SK-N-SH (cell line): ENCODE data around the gene STX16. TPM values are rescaled to one million over a fixed set of nuclear protein-coding genes. Genes with fewer than 3 reads are reported as not detected.

Experiments used
- CTCF ChIA-PET: fragments of 300-600, 350-600 bp; formaldehyde crosslinking; extraction: SDS; loops from one replicate; lab custom pipeline; 2021; lab: Yijun Ruan, JAX
- POLR2A ChIA-PET: fragments of 350-600 bp; sonication (Branson Sonifier 250); formaldehyde crosslinking; extraction: SDS; loops from one replicate; lab custom pipeline; 2020; ENCODE audit warnings: antibody characterized with exemption, inconsistent platforms; lab: Yijun Ruan, JAX
- DNase-seq: peaks from one replicate; pipeline ENCODE4 v3.0.0; 2012
- H2AFZ ChIP-seq: fragments of 200-600 bp; sonication (generic); 2 replicates; pipeline ENCODE4 v1.8.1; 2016; ENCODE audit warnings: antibody characterized with exemption, mild to moderate bottlenecking, low read depth
- H3F3A ChIP-seq: fragments of 200-600 bp; sonication (generic); replicated peaks from 2 replicates; pipeline ENCODE3; 2016; ENCODE audit warnings: antibody characterized with exemption, mild to moderate bottlenecking; ENCODE audit not compliant: insufficient read depth
- H3K27ac ChIP-seq, 2 experiments: fragments of 200-500 bp in 1 of 2; fragments of 200-600 bp in 1 of 2; sonication (Bioruptor generic) in 1 of 2; sonication (generic), shearing (Covaris generic) in 1 of 2; 2 replicates each; pipeline versions ENCODE4 v1.5.1 to v1.6.1; 2014 to 2016; ENCODE audit warnings: low read depth in 2 of 2, inconsistent platforms in 1 of 2, low read length in 1 of 2, mild to moderate bottlenecking in 1 of 2, mixed read lengths in 1 of 2
- H3K27me3 ChIP-seq: fragments of 200-600 bp; sonication (generic), shearing (Covaris generic); 2 replicates; pipeline ENCODE4 v1.6.1; 2016; ENCODE audit warnings: mixed run types; ENCODE audit not compliant: insufficient read depth
- H3K36me3 ChIP-seq, 2 experiments: fragments of 200-500 bp in 1 of 2; fragments of 200-600 bp in 1 of 2; sonication (Bioruptor generic) in 1 of 2; sonication (generic) in 1 of 2; replicated peaks in 1 of 2; 2 replicates each; pipeline versions ENCODE3 to v1.5.1; 2014 to 2016; ENCODE audit warnings: low read length in 1 of 2, mild to moderate bottlenecking in 1 of 2; ENCODE audit not compliant: insufficient read depth in 2 of 2, control insufficient read depth in 1 of 2
- H3K4me1 ChIP-seq, 2 experiments: fragments of 200-500 bp in 1 of 2; fragments of 200-600 bp in 1 of 2; sonication (Bioruptor generic) in 1 of 2; sonication (generic), shearing (Covaris generic) in 1 of 2; 2 replicates each; pipeline versions ENCODE4 v1.5.1 to v1.6.1; 2014 to 2016; ENCODE audit warnings: low read depth in 1 of 2, low read length in 1 of 2, mixed run types in 1 of 2; ENCODE audit not compliant: insufficient read depth in 2 of 2, control insufficient read depth in 1 of 2
- H3K4me2 ChIP-seq: fragments of 200-600 bp; sonication (generic), shearing (Covaris generic); 2 replicates; pipeline ENCODE4 v1.6.1; 2017; ENCODE audit warnings: mixed run types
- H3K4me3 ChIP-seq, 2 experiments: fragments of 200-500 bp in 1 of 2; fragments of 200-600 bp in 1 of 2; sonication (Bioruptor generic) in 1 of 2; sonication (generic), shearing (Covaris generic) in 1 of 2; 2 replicates each; pipeline versions ENCODE4 v1.5.1 to v1.8.1; 2014 to 2016; ENCODE audit warnings: low read depth in 2 of 2, inconsistent platforms in 1 of 2, low read length in 1 of 2, mild to moderate bottlenecking in 1 of 2, mixed read lengths in 1 of 2, moderate library complexity in 1 of 2
- H3K79me2 ChIP-seq: fragments of 200-600 bp; sonication (generic); 2 replicates; pipeline ENCODE4 v1.8.1; 2017; ENCODE audit warnings: mild to moderate bottlenecking; ENCODE audit not compliant: insufficient read depth
- H3K9ac ChIP-seq: fragments of 200-600 bp; sonication (generic); 2 replicates; pipeline ENCODE4 v1.6.1; 2017; ENCODE audit warnings: mixed run types
- H3K9me2 ChIP-seq: fragments of 200-600 bp; sonication (generic); 2 replicates; pipeline ENCODE4 v1.6.1; 2017; ENCODE audit warnings: mixed run types
- H3K9me3 ChIP-seq: fragments of 200-600 bp; sonication (generic); 2 replicates; pipeline ENCODE4 v1.6.1; 2017; ENCODE audit warnings: mixed run types, mild to moderate bottlenecking, moderate library complexity
- H4K20me1 ChIP-seq: fragments of 200-600 bp; sonication (generic); 2 replicates; pipeline ENCODE4 v1.6.1; 2017; ENCODE audit warnings: mild to moderate bottlenecking, mixed run types; ENCODE audit not compliant: insufficient read depth
- ELF1 ChIP-seq: IDR thresholded peaks from 2 replicates; pipeline ENCODE4 v1.4.0; 2012
- FOXM1 ChIP-seq: IDR thresholded peaks from 2 replicates; pipeline ENCODE4 v1.4.0; 2012; ENCODE audit warnings: low read depth, mild to moderate bottlenecking
- REST ChIP-seq: IDR thresholded peaks from 2 replicates; pipeline ENCODE4 v1.6.1; 2012; ENCODE audit warnings: mild to moderate bottlenecking, low read depth, low read length, moderate library complexity
- SIN3A ChIP-seq: IDR thresholded peaks from 2 replicates; pipeline ENCODE4 v1.6.1; 2012; ENCODE audit warnings: low read depth, mild to moderate bottlenecking, low read length, moderate library complexity, borderline replicate concordance
- SMC3 ChIP-seq: IDR thresholded peaks from 2 replicates; pipeline ENCODE4 v1.6.1; 2012; ENCODE audit warnings: low read depth, low read length, improper control_type of control experiment
- TAF1 ChIP-seq: IDR thresholded peaks from 2 replicates; pipeline ENCODE4 v1.6.1; 2012; ENCODE audit warnings: low read depth, mild to moderate bottlenecking, low read length, moderate library complexity, borderline replicate concordance
- YY1 ChIP-seq: IDR thresholded peaks from 2 replicates; pipeline ENCODE4 v1.4.0; 2012; ENCODE audit warnings: low read depth, mild to moderate bottlenecking
- WGBS: methylation state at CpG from one replicate; pipeline ENCODE4 v1.1.6; 2017; ENCODE audit warnings: low lambda C conversion rate; 5-methylcytosine and 5-hydroxymethylcytosine counted together
- polyA plus RNA-seq, 3 experiments: library from polyadenylated mRNA; depleted of rRNA; stranded (reverse); fragments of >200 nt; gene quantifications; 2 replicates each; pipeline ENCODE4 v1.2.3, GENCODE V29; 2012

STX16 gene
- polyA plus RNA-seq, 1 of the 3 experiments (the other 2 are of a cell fraction) = 63.8 TPM

GRCh38 chr20:58700823-58701222, 49.7 kb downstream of the STX16 start:
- no peak for DNase-seq
- peaks cover 0 to 3% of the 10 kb centered on the region in 2 experiments; a peak in 1 of 4 replicates for H3K4me1 ChIP-seq
- TF ChIP-seq FOXM1 (no peak), SMC3 (no peak), YY1 (no peak)
- no peaks in the 10 kb centered on the region for H3K9me3 ChIP-seq
- no peaks in the 10 kb centered on the region for H3F3A ChIP-seq
- no peaks in the 10 kb centered on the region for H3K9me2 ChIP-seq
- H2AFZ ChIP-seq = no peak overlapping the region
- H3K36me3 ChIP-seq = peaks cover 5 to 6% of the 10 kb centered on the region in 2 experiments
- no peaks in the 10 kb centered on the region; the same call in 1 of the 2 replicates for H3K79me2 ChIP-seq
- no peak overlapping the region for H3K4me2 ChIP-seq
- H3K27me3 ChIP-seq = no peaks in the 10 kb centered on the region
- 93% methylated on average over 2 of the region's 11 CpGs for WGBS
- H3K27ac ChIP-seq = no peak overlapping the region
- ChIA-PET POLR2A (no interaction called here), CTCF (no interaction called here)
- no peak overlapping the region for H3K4me3 ChIP-seq
- H3K9ac ChIP-seq = no peak overlapping the region
- no peaks in the 10 kb centered on the region for H4K20me1 ChIP-seq

GRCh38 chr20:58701431-58702160, 50.5 kb downstream of the STX16 start:
- H4K20me1 ChIP-seq = no peaks in the 10 kb centered on the region
- H3K9me2 ChIP-seq = no peaks in the 10 kb centered on the region
- H3K36me3 ChIP-seq = peaks cover 5 to 6% of the 10 kb centered on the region in 2 experiments
- H3K4me1 ChIP-seq = peaks cover 0 to 3% of the 10 kb centered on the region in 2 experiments; a peak in 1 of 4 replicates
- WGBS = 85% methylated on average over 20 of the region's 29 CpGs
- TF ChIP-seq SIN3A (no peak), FOXM1 (no peak)
- H3K9me3 ChIP-seq = no peaks in the 10 kb centered on the region
- CTCF ChIA-PET = no interaction called here
- POLR2A ChIA-PET = no interaction called here
- H3K4me3 ChIP-seq = no peak overlapping the region
- H2AFZ ChIP-seq = no peak overlapping the region
- H3F3A ChIP-seq = no peaks in the 10 kb centered on the region
- H3K27ac ChIP-seq = no peak overlapping the region
- no peak overlapping the region for H3K4me2 ChIP-seq
- no peak overlapping the region for H3K9ac ChIP-seq
- H3K79me2 ChIP-seq = no peaks in the 10 kb centered on the region; the same call in 1 of the 2 replicates
- DNase-seq = no peak
- no peaks in the 10 kb centered on the region for H3K27me3 ChIP-seq

GRCh38 chr20:58702161-58702510, 51.1 kb downstream of the STX16 start:
- H3K9ac ChIP-seq = no peak overlapping the region
- ChIA-PET CTCF (interaction anchor here (1.2 kb wide), 1 partner anchor 10 kb away, joined by 3 read pairs; no protein-coding TSS in a partner anchor), POLR2A (no interaction called here)
- H3K36me3 ChIP-seq = peaks cover 5 to 6% of the 10 kb centered on the region in 2 experiments
- no peaks in the 10 kb centered on the region for H3K9me2 ChIP-seq
- TF ChIP-seq YY1 (no peak), REST (no peak), ELF1 (no peak), TAF1 (no peak)
- H3K79me2 ChIP-seq = no peaks in the 10 kb centered on the region; the same call in 1 of the 2 replicates
- DNase-seq = no peak
- peaks cover 0 to 3% of the 10 kb centered on the region in 2 experiments; a peak in 1 of 4 replicates for H3K4me1 ChIP-seq
- no peaks in the 10 kb centered on the region for H3K9me3 ChIP-seq
- H3K27me3 ChIP-seq = no peaks in the 10 kb centered on the region
- no peak overlapping the region for H3K4me2 ChIP-seq
- no peak overlapping the region for H3K4me3 ChIP-seq
- H3K27ac ChIP-seq = no peak overlapping the region
- no peaks in the 10 kb centered on the region for H3F3A ChIP-seq
- 93% methylated on average over 8 of the region's 9 CpGs for WGBS
- H4K20me1 ChIP-seq = no peaks in the 10 kb centered on the region
- H2AFZ ChIP-seq = no peak overlapping the region
